H9 (cell line): ENCODE measurements around the gene LMX1A. TPM values are rescaled to one million over a fixed set of nuclear protein-coding genes. Genes with fewer than 3 reads are reported as not detected.

Source experiments
- DNase-seq: peaks from one replicate; pipeline ENCODE4 v3.0.0-alpha.2; 2017
- H2AFZ ChIP-seq: one replicate; pipeline ENCODE4 v1.6.1; 2013; ENCODE audit warnings: mild to moderate bottlenecking, low read length, control low read depth, moderate library complexity
- H2AK5ac ChIP-seq: 2 replicates; pipeline ENCODE4 v1.6.1; 2013; ENCODE audit warnings: low read length, control low read depth, mixed read lengths; ENCODE audit not compliant: insufficient read length
- H2BK120ac ChIP-seq: one replicate; pipeline ENCODE4 v1.6.1; 2013; ENCODE audit warnings: low read depth, mild to moderate bottlenecking, low read length, control low read depth, inconsistent platforms; ENCODE audit not compliant: poor library complexity, severe bottlenecking
- H2BK12ac ChIP-seq: 2 replicates; pipeline ENCODE4 v1.6.1; 2013; ENCODE audit warnings: low read length, control low read depth, mixed read lengths, low read depth; ENCODE audit not compliant: insufficient read length
- H2BK15ac ChIP-seq: 2 replicates; pipeline ENCODE4 v1.6.1; 2013; ENCODE audit warnings: low read depth, low read length, control low read depth
- H2BK20ac ChIP-seq: one replicate; pipeline ENCODE4 v1.6.1; 2013; ENCODE audit warnings: low read depth, mild to moderate bottlenecking, low read length, control low read depth, inconsistent platforms; ENCODE audit not compliant: poor library complexity, severe bottlenecking
- H2BK5ac ChIP-seq: 2 replicates; pipeline ENCODE4 v1.6.1; 2013; ENCODE audit warnings: low read length, control low read depth, mixed read lengths; ENCODE audit not compliant: insufficient read length
- H3K14ac ChIP-seq: 2 replicates; pipeline ENCODE4 v1.6.1; 2013; ENCODE audit warnings: low read length, control low read depth; ENCODE audit not compliant: insufficient read depth
- H3K18ac ChIP-seq: 2 replicates; pipeline ENCODE4 v1.6.1; 2013; ENCODE audit warnings: low read depth, mild to moderate bottlenecking, mixed read lengths, low read length, control low read depth; ENCODE audit not compliant: insufficient read length
- H3K23ac ChIP-seq: 2 replicates; pipeline ENCODE4 v1.6.1; 2013; ENCODE audit warnings: low read length, control low read depth, mixed read lengths, low read depth; ENCODE audit not compliant: insufficient read length
- H3K23me2 ChIP-seq: 2 replicates; pipeline ENCODE4 v1.6.1; 2013; ENCODE audit warnings: low read depth, mild to moderate bottlenecking, mixed read lengths, low read length, control low read depth; ENCODE audit not compliant: insufficient read length, poor library complexity, severe bottlenecking
- H3K27ac ChIP-seq: 2 replicates; pipeline ENCODE4 v1.5.1; 2013; ENCODE audit warnings: low read length, control low read depth, mixed read lengths, low read depth; ENCODE audit not compliant: insufficient read length
- H3K27me3 ChIP-seq: 2 replicates; pipeline ENCODE4 v1.6.1; 2013; ENCODE audit warnings: low read length, control low read depth, inconsistent platforms; ENCODE audit not compliant: insufficient read depth
- H3K4ac ChIP-seq: 2 replicates; pipeline ENCODE4 v1.6.1; 2013; ENCODE audit warnings: low read depth, mild to moderate bottlenecking, control low read depth, inconsistent platforms, low read length, moderate library complexity
- H3K4me1 ChIP-seq: 2 replicates; pipeline ENCODE4 v1.6.1; 2013; ENCODE audit warnings: low read length, control low read depth, inconsistent platforms; ENCODE audit not compliant: insufficient read depth
- H3K4me2 ChIP-seq: 2 replicates; pipeline ENCODE4 v1.6.1; 2013; ENCODE audit warnings: low read length, control low read depth, mixed read lengths; ENCODE audit not compliant: insufficient read length, insufficient read depth
- H3K56ac ChIP-seq: 2 replicates; pipeline ENCODE4 v1.6.1; 2013; ENCODE audit warnings: low read depth, mild to moderate bottlenecking, mixed read lengths, low read length, control low read depth; ENCODE audit not compliant: insufficient read length
- H3K79me1 ChIP-seq: 2 replicates; pipeline ENCODE4 v1.6.1; 2013; ENCODE audit warnings: low read depth, mild to moderate bottlenecking, moderate library complexity, low read length, control low read depth, inconsistent platforms; ENCODE audit not compliant: insufficient read depth, poor library complexity, severe bottlenecking
- H3K79me2 ChIP-seq: 2 replicates; pipeline ENCODE4 v1.6.1; 2013; ENCODE audit warnings: low read length, control low read depth, inconsistent platforms; ENCODE audit not compliant: insufficient read depth
- H3K9ac ChIP-seq: 2 replicates; pipeline ENCODE4 v1.6.1; 2013; ENCODE audit warnings: low read length, control low read depth, mixed read lengths; ENCODE audit not compliant: insufficient read length; ENCODE audit errors: extremely low read depth
- H3K9me3 ChIP-seq: one replicate; pipeline ENCODE4 v1.6.1; 2013; ENCODE audit warnings: low read depth, low read length, inconsistent platforms; ENCODE audit not compliant: control insufficient read depth
- H3T11ph ChIP-seq: one replicate; pipeline ENCODE4 v1.6.1; 2013; ENCODE audit warnings: mild to moderate bottlenecking, low read length, control low read depth, inconsistent platforms
- H4K20me1 ChIP-seq: one replicate; pipeline ENCODE4 v1.6.1; 2013; ENCODE audit not compliant: control insufficient read depth, insufficient read length, insufficient read depth
- H4K5ac ChIP-seq: 2 replicates; pipeline ENCODE4 v1.6.1; 2013; ENCODE audit warnings: low read depth, mild to moderate bottlenecking, mixed read lengths, low read length, control low read depth; ENCODE audit not compliant: insufficient read length
- H4K8ac ChIP-seq: replicated peaks from 2 replicates; pipeline ENCODE4 v1.6.1; 2013; ENCODE audit warnings: low read length, control low read depth, mixed read lengths, low read depth; ENCODE audit not compliant: insufficient read length
- H4K91ac ChIP-seq: 2 replicates; pipeline ENCODE4 v1.6.1; 2013; ENCODE audit warnings: low read depth, mild to moderate bottlenecking, moderate library complexity, mixed read lengths, low read length, control low read depth; ENCODE audit not compliant: insufficient read length
- H3K27ac Mint-ChIP-seq, 3 experiments: 2 replicates in 2 of 3; 3 replicates in 1 of 3; pipeline ENCODE4 v1.8.0; 2020 to 2021; ENCODE audit warnings: mixed read lengths in 3 of 3, mild to moderate bottlenecking in 1 of 3, moderate library complexity in 1 of 3
- H3K27me3 Mint-ChIP-seq: 2 replicates; pipeline ENCODE4 v1.8.0; 2021; ENCODE audit warnings: low read depth, mild to moderate bottlenecking, moderate library complexity, mixed read lengths
- H3K36me3 Mint-ChIP-seq, 3 experiments: 2 replicates in 2 of 3; 3 replicates in 1 of 3; pipeline ENCODE4 v1.8.0; 2020 to 2021; ENCODE audit warnings: low read depth in 3 of 3, mixed read lengths in 3 of 3; ENCODE audit not compliant: insufficient read depth in 1 of 3
- H3K4me1 Mint-ChIP-seq, 2 experiments: 2 replicates each; pipeline ENCODE4 v1.8.0; 2020; ENCODE audit warnings: mixed read lengths in 2 of 2
- H3K4me3 Mint-ChIP-seq, 2 experiments: 2 replicates in 1 of 2; 3 replicates in 1 of 2; pipeline ENCODE4 v1.8.0; 2020 to 2021; ENCODE audit warnings: mild to moderate bottlenecking in 2 of 2, mixed read lengths in 2 of 2, moderate library complexity in 1 of 2
- H3K9me3 Mint-ChIP-seq, 2 experiments: 2 replicates in 1 of 2; 3 replicates in 1 of 2; pipeline ENCODE4 v1.8.0; 2020; ENCODE audit warnings: mild to moderate bottlenecking in 2 of 2, mixed read lengths in 2 of 2, moderate library complexity in 1 of 2
- CTCF ChIP-seq: fragments of 200-600 bp; sonication (generic); conservative IDR thresholded peaks from 3 replicates; pipeline ENCODE4 v1.8.0; 2021; ENCODE audit warnings: antibody characterized with exemption, mild to moderate bottlenecking
- WGBS: extraction: QIAGEN DNeasy Blood & Tissue Kit; methylation state at CpG from one replicate; pipeline ENCODE4 v1.1.7; 2013; ENCODE audit warnings: missing lambda C conversion rate, low lambda C conversion rate, mixed read lengths; ENCODE audit not compliant: insufficient read length; ENCODE audit errors: extremely low coverage; 5-methylcytosine and 5-hydroxymethylcytosine counted together
- total RNA-seq: library from RNA; stranded (reverse); gene quantifications from 2 replicates; pipeline ENCODE4 v1.2.1, GENCODE V29; 2021

The LMX1A gene
- total RNA-seq, 1 experiment from 2014 or later = not detected

GRCh38 chr1:165342168-165342567 is 14.3 kb downstream of the LMX1A start:
- no peak overlapping the region for H2BK15ac ChIP-seq
- H3K23me2 ChIP-seq = no peaks in the 10 kb centered on the region
- Mint-ChIP-seq H3K36me3 (no peaks in the 10 kb centered on the region), H3K9me3 (no peaks in the 10 kb centered on the region), H3K4me3 (no peak overlapping the region; a peak in 1 of 5 replicates), H3K27ac (no peak overlapping the region; a peak in 1 of 7 replicates), H3K27me3 (peaks cover 65% of the 10 kb centered on the region), H3K4me1 (peaks cover 17 to 40% of the 10 kb centered on the region in 2 experiments)
- H3K79me1 ChIP-seq = no peaks in the 10 kb centered on the region
- H4K20me1 ChIP-seq = no peaks in the 10 kb centered on the region
- no peak overlapping the region for H4K8ac ChIP-seq
- H3K27ac ChIP-seq = no peak overlapping the region
- no peak overlapping the region for H3K23ac ChIP-seq
- no peak overlapping the region for H2AFZ ChIP-seq
- WGBS = no CpG with 5 or more reads among the region's 2 CpGs
- no peak overlapping the region for H3K14ac ChIP-seq
- no peaks in the 10 kb centered on the region for H3K79me2 ChIP-seq
- H3K4me1 ChIP-seq = peaks cover 3% of the 10 kb centered on the region; the same call in 1 of the 2 replicates
- H2BK5ac ChIP-seq = no peak overlapping the region
- H3K56ac ChIP-seq = no peak overlapping the region
- no peak overlapping the region for H3K18ac ChIP-seq
- no peak overlapping the region for H3T11ph ChIP-seq
- H2BK20ac ChIP-seq = no peak overlapping the region
- H3K9ac ChIP-seq = no peak overlapping the region
- no peak for DNase-seq
- no peaks in the 10 kb centered on the region for H3K27me3 ChIP-seq
- H2BK120ac ChIP-seq = no peak overlapping the region
- H3K4ac ChIP-seq = no peak overlapping the region
- H2BK12ac ChIP-seq = no peak overlapping the region
- H2AK5ac ChIP-seq = no peak overlapping the region
- H3K9me3 ChIP-seq = no peaks in the 10 kb centered on the region
- H3K4me2 ChIP-seq = no peak overlapping the region
- no peak overlapping the region for H4K5ac ChIP-seq
- TF ChIP-seq CTCF = no peak
- H4K91ac ChIP-seq = no peak overlapping the region
